H1 (cell line): Measurements from ENCODE around the gene WIPF1. TPM values are rescaled to one million over a fixed set of nuclear protein-coding genes. Genes with fewer than 3 reads are reported as not detected.

Experiments used
- CHD7 ChIP-seq: fragments of 300-600 bp; sonication (generic); IDR thresholded peaks from 2 replicates; pipeline ENCODE4 v1.7.1; 2012; ENCODE audit warnings: low read length, moderate library complexity, mild to moderate bottlenecking, inconsistent platforms; ENCODE audit not compliant: insufficient replicate concordance
- CREB1 ChIP-seq: IDR thresholded peaks from 2 replicates; pipeline ENCODE4 v1.6.1; 2012; ENCODE audit warnings: inconsistent platforms
- RFX5 ChIP-seq: IDR thresholded peaks from 2 replicates; pipeline ENCODE4 v1.6.1; 2011; ENCODE audit warnings: low read depth, low read length, improper control_type of control experiment, borderline replicate concordance
- SIX5 ChIP-seq: IDR thresholded peaks from 2 replicates; pipeline ENCODE4 v1.6.1; 2011; ENCODE audit warnings: mild to moderate bottlenecking, low read depth, low read length
- SRF ChIP-seq: IDR thresholded peaks from 2 replicates; pipeline ENCODE4 v1.6.1; 2011; ENCODE audit warnings: mild to moderate bottlenecking, low read depth, low read length, moderate library complexity
- polyA plus RNA-seq, 7 experiments: library from polyadenylated mRNA; depleted of rRNA in 3 of 7; stranded (reverse) in 5 of 7; unstranded in 2 of 7; fragments of >200 nt in 5 of 7; fragments of 200-250 nt in 2 of 7; gene quantifications; 1 replicate in 5 of 7; 2 replicates in 1 of 7; 4 replicates in 1 of 7; pipeline versions ENCODE4 v1.2.1 to v1.2.3, GENCODE V29; 2011 to 2013; ENCODE audit warnings: missing spikeins in 2 of 7, mixed read lengths in 2 of 7
- total RNA-seq: library from RNA; stranded (reverse); fragmentation: NEBNext Ultra II Directional; extraction: Animal tissue kit (Norgen Biotek cat#: 25700); gene quantifications from 2 replicates; pipeline ENCODE4 v1.2.1, GENCODE V29; 2021

WIPF1 gene
- total and polyA plus RNA-seq, 2 of the 8 experiments (the other 6 are each of a cell fraction or from before 2014, with no cell fraction given), result 4.7 to 5.2 TPM

GRCh38 chr2:174600349-174600748 is 2.7 kb upstream of the WIPF1 start (continued):
- TF ChIP-seq CHD7 (no peak), CREB1 (no peak), SRF (no peak), RFX5 (no peak), SIX5 (no peak)
- TF ChIP-seq, all 59 proteins: peak for 0
